Activated T-cell treated with anti-CD3 and anti-CD28 coated beads, Interleukin-2, amount 50 U/mL, for 24 hours (primary cell): ENCODE results near the gene HNRNPR.
"Not testable (repeated sequence)": the region's sequence is repeated elsewhere in the genome, so short reads cannot be mapped to it uniquely, and the experiment has no call there.

Experiments
- DNase-seq: peaks from one replicate; pipeline ENCODE4 v3.0.0-alpha.2; 2020
- H3K27ac Mint-ChIP-seq: 2 replicates; pipeline ENCODE4 v1.8.0; 2020; ENCODE audit warnings: mild to moderate bottlenecking, mixed read lengths
- H3K27me3 Mint-ChIP-seq: 2 replicates; pipeline ENCODE4 v1.8.0; 2020; ENCODE audit warnings: mixed read lengths
- H3K36me3 Mint-ChIP-seq: 2 replicates; pipeline ENCODE4 v1.8.0; 2020; ENCODE audit warnings: low read depth, mixed read lengths
- H3K4me1 Mint-ChIP-seq: 2 replicates; pipeline ENCODE4 v1.8.0; 2020; ENCODE audit warnings: low read depth, mixed read lengths
- H3K4me3 Mint-ChIP-seq: 2 replicates; pipeline ENCODE4 v1.8.0; 2020; ENCODE audit warnings: mild to moderate bottlenecking, moderate library complexity, mixed read lengths
- H3K9me3 Mint-ChIP-seq: 2 replicates; pipeline ENCODE4 v1.8.0; 2020; ENCODE audit warnings: mixed read lengths

Gene HNRNPR

GRCh38 chr1:23344111-23344986 lies at the start of gene HNRNPR:
Gene HNRNPR (minus strand): TSS chr1:23344284. CDS start chr1:23341008, 3,276 bp downstream.
- Mint-ChIP-seq H3K36me3 (peaks cover 43% of the 10 kb centered on the region), H3K27ac (peak within 1 kb of the TSS; percentile 98), H3K9me3 (no peaks in the 10 kb centered on the region), H3K4me3 (peak within 1 kb of the TSS; percentile 83), H3K27me3 (no peaks in the 10 kb centered on the region), H3K4me1 (peaks cover 41% of the 10 kb centered on the region)
- peak; percentile 98 for DNase-seq

GRCh38 chr1:23393706-23394105 lies 49.6 kb upstream of the HNRNPR start:
- H3K36me3 Mint-ChIP-seq: peaks cover 7% of the 10 kb centered on the region
- DNase-seq: no peak
- H3K27me3 Mint-ChIP-seq: no peaks in the 10 kb centered on the region
- H3K9me3 Mint-ChIP-seq: no peaks in the 10 kb centered on the region
- no peak overlapping the region for H3K27ac Mint-ChIP-seq
- H3K4me1 Mint-ChIP-seq: peaks cover 5% of the 10 kb centered on the region
- H3K4me3 Mint-ChIP-seq: no peak overlapping the region

GRCh38 chr1:23392125-23392855 lies 48.2 kb upstream of the HNRNPR start:
- DNase-seq: no peak
- Mint-ChIP-seq H3K27ac (no peak overlapping the region), H3K36me3 (peaks cover 6% of the 10 kb centered on the region), H3K4me1 (peaks cover 5% of the 10 kb centered on the region), H3K4me3 (no peak overlapping the region), H3K27me3 (no peaks in the 10 kb centered on the region), H3K9me3 (no peaks in the 10 kb centered on the region)

- Mint-ChIP-seq H3K36me3 (no peaks in the 10 kb centered on the region), H3K4me3 (no peak overlapping the region), H3K27me3 (no peaks in the 10 kb centered on the region), H3K4me1 (no peaks in the 10 kb centered on the region), H3K27ac (no peak overlapping the region), H3K9me3 (no peaks in the 10 kb centered on the region)
- no peak for DNase-seq
Measured at GRCh38 chr1:23389837-23390321, 45.8 kb upstream of the HNRNPR start.

GRCh38 chr1:23387494-23387893 lies 43.4 kb upstream of the HNRNPR start:
- Mint-ChIP-seq H3K4me1 (no peaks in the 10 kb centered on the region), H3K27ac (no peak overlapping the region), H3K36me3 (peaks cover 4% of the 10 kb centered on the region), H3K27me3 (no peaks in the 10 kb centered on the region), H3K9me3 (no peaks in the 10 kb centered on the region), H3K4me3 (no peak overlapping the region)
- no peak for DNase-seq

- Mint-ChIP-seq H3K27ac (no peak overlapping the region), H3K4me1 (no peaks in the 10 kb centered on the region), H3K9me3 (no peaks in the 10 kb centered on the region), H3K4me3 (no peak overlapping the region), H3K36me3 (peaks cover 6% of the 10 kb centered on the region), H3K27me3 (no peaks in the 10 kb centered on the region)
- no peak for DNase-seq
Measured at GRCh38 chr1:23385119-23385621, 41.1 kb upstream of the HNRNPR start.

GRCh38 chr1:23384312-23385058 lies 40.4 kb upstream of the HNRNPR start:
- H3K36me3 Mint-ChIP-seq: peaks cover 6% of the 10 kb centered on the region
- H3K9me3 Mint-ChIP-seq: no peaks in the 10 kb centered on the region
- H3K4me1 Mint-ChIP-seq: no peaks in the 10 kb centered on the region
- no peaks in the 10 kb centered on the region for H3K27me3 Mint-ChIP-seq
- no peak for DNase-seq
- H3K27ac Mint-ChIP-seq: no peak overlapping the region
- no peak overlapping the region for H3K4me3 Mint-ChIP-seq

GRCh38 chr1:23383577-23384311 lies 39.7 kb upstream of the HNRNPR start:
- Mint-ChIP-seq H3K27me3 (no peaks in the 10 kb centered on the region), H3K27ac (peak overlapping the region; percentile 47), H3K9me3 (no peaks in the 10 kb centered on the region), H3K4me1 (no peaks in the 10 kb centered on the region), H3K36me3 (peaks cover 6% of the 10 kb centered on the region), H3K4me3 (no peak overlapping the region)
- no peak for DNase-seq

GRCh38 chr1:23381233-23381885 lies 37.3 kb upstream of the HNRNPR start:
- Mint-ChIP-seq H3K27ac (peak overlapping the region; percentile 27), H3K4me3 (no peak overlapping the region), H3K36me3 (peaks cover 6% of the 10 kb centered on the region), H3K4me1 (no peaks in the 10 kb centered on the region), H3K9me3 (no peaks in the 10 kb centered on the region), H3K27me3 (no peaks in the 10 kb centered on the region)
- DNase-seq: no peak

GRCh38 chr1:23380719-23381118 lies 36.6 kb upstream of the HNRNPR start:
- no peak overlapping the region for H3K4me3 Mint-ChIP-seq
- no peaks in the 10 kb centered on the region for H3K27me3 Mint-ChIP-seq
- no peak overlapping the region for H3K27ac Mint-ChIP-seq
- DNase-seq: no peak
- no peaks in the 10 kb centered on the region for H3K9me3 Mint-ChIP-seq
- H3K36me3 Mint-ChIP-seq: peaks cover 6% of the 10 kb centered on the region
- no peaks in the 10 kb centered on the region for H3K4me1 Mint-ChIP-seq

GRCh38 chr1:23380236-23380635 lies 36.2 kb upstream of the HNRNPR start:
- H3K36me3 Mint-ChIP-seq, DNase-seq, H3K9me3 Mint-ChIP-seq, H3K27me3 Mint-ChIP-seq, H3K4me1 Mint-ChIP-seq, H3K4me3 Mint-ChIP-seq, H3K27ac Mint-ChIP-seq: not testable (repeated sequence)

GRCh38 chr1:23376890-23377811 lies 33.1 kb upstream of the HNRNPR start:
- H3K4me1 Mint-ChIP-seq: no peaks in the 10 kb centered on the region
- H3K9me3 Mint-ChIP-seq: no peaks in the 10 kb centered on the region
- H3K4me3 Mint-ChIP-seq: no peak overlapping the region
- no peaks in the 10 kb centered on the region for H3K27me3 Mint-ChIP-seq
- peaks cover 2% of the 10 kb centered on the region for H3K36me3 Mint-ChIP-seq
- no peak for DNase-seq
- H3K27ac Mint-ChIP-seq: no peak overlapping the region
